Panc1 (cell line): ENCODE results near the gene COL4A1. TPM values are rescaled to one million over a fixed set of nuclear protein-coding genes. Genes with fewer than 3 reads are reported as not detected.

ENCODE experiments used
- ATAC-seq: fragments of 200-7000 bp; cut with Tn5 transposase; 2 replicates; pipeline ENCODE4 v1.9.1; 2020; ENCODE audit warnings: mild to moderate bottlenecking, moderate library complexity
- BruUV-seq: library from RNA; stranded (reverse); fragments of 400-500 nt; replicated peaks from 2 replicates; lab custom pipeline; 2021; lab: Mats Ljungman, UMichigan
- CTCF ChIA-PET: fragments of 300-600 bp; sonication (Branson Sonifier 250); formaldehyde crosslinking; loops from one replicate; lab custom pipeline; 2022; ENCODE audit warnings: antibody characterized with exemption; lab: Charles Lee
- POLR2A ChIA-PET: fragments of 300-600 bp; sonication (Branson Sonifier 250); formaldehyde crosslinking; loops from one replicate; lab custom pipeline; 2022; ENCODE audit warnings: antibody characterized with exemption; lab: Charles Lee
- DNase-seq: peaks from one replicate; pipeline ENCODE4 v3.0.0-alpha.2; 2010; ENCODE audit warnings: low read depth, low spot score
- H3K27ac ChIP-seq: 2 replicates; pipeline ENCODE4 v1.5.1; 2011; ENCODE audit warnings: mild to moderate bottlenecking, low read length, inconsistent platforms
- H3K27me3 ChIP-seq: fragments of 200-500 bp; sonication (Bioruptor generic); 2 replicates; pipeline ENCODE4 v1.6.0; 2014; ENCODE audit warnings: low read length, inconsistent platforms; ENCODE audit not compliant: control insufficient read depth, insufficient read depth
- H3K36me3 ChIP-seq: fragments of 200-500 bp; sonication (Bioruptor generic); 2 replicates; pipeline ENCODE4 v1.5.1; 2014; ENCODE audit warnings: inconsistent platforms, mild to moderate bottlenecking, low read length, moderate library complexity; ENCODE audit not compliant: control insufficient read depth, insufficient read depth
- H3K4me1 ChIP-seq: 2 replicates; pipeline ENCODE4 v1.5.1; 2011; ENCODE audit warnings: inconsistent platforms, mild to moderate bottlenecking, low read length, moderate library complexity; ENCODE audit not compliant: control insufficient read depth, insufficient read depth
- H3K4me3 ChIP-seq, 2 experiments: 2 replicates each; pipeline ENCODE4 v1.5.1; 2011 to 2012; ENCODE audit warnings: low read depth in 2 of 2, low read length in 2 of 2, mild to moderate bottlenecking in 2 of 2, inconsistent platforms in 1 of 2, moderate library complexity in 1 of 2
- H3K9me3 ChIP-seq: fragments of 200-500 bp; sonication (Bioruptor generic); 2 replicates; pipeline ENCODE4 v1.5.1; 2014; ENCODE audit warnings: low read depth, mild to moderate bottlenecking, inconsistent platforms, low read length, moderate library complexity; ENCODE audit not compliant: control insufficient read depth, insufficient read depth
- CTCF ChIP-seq: fragments of 450-650 bp; IDR thresholded peaks from 2 replicates; pipeline ENCODE4 v1.5.1; 2017; ENCODE audit warnings: mild to moderate bottlenecking
- POLR2AphosphoS5 ChIP-seq: IDR thresholded peaks from 2 replicates; pipeline ENCODE4 v1.6.1; 2012; ENCODE audit warnings: mild to moderate bottlenecking, low read depth, low read length, moderate library complexity
- REST ChIP-seq, 2 experiments: IDR thresholded peaks; 2 replicates each; pipeline ENCODE4 v1.6.1; 2011 to 2012; ENCODE audit warnings: low read depth in 2 of 2, control low read depth in 1 of 2, low read length in 1 of 2, mild to moderate bottlenecking in 1 of 2, moderate library complexity in 1 of 2; ENCODE audit not compliant: insufficient read depth in 1 of 2
- SIN3A ChIP-seq: IDR thresholded peaks from 2 replicates; pipeline ENCODE4 v1.6.1; 2012; ENCODE audit warnings: low read depth, mild to moderate bottlenecking, low read length, moderate library complexity, borderline replicate concordance; ENCODE audit not compliant: insufficient read depth
- TCF7L2 ChIP-seq: IDR thresholded peaks from 2 replicates; pipeline ENCODE4 v1.6.1; 2011; ENCODE audit warnings: mild to moderate bottlenecking, low read depth, low read length, inconsistent platforms
- in situ Hi-C: cut with HindIII; loops from 2 replicates; pipeline ENCODE4 v1.10.0; 2016; ENCODE audit warnings: low sequenced_read_pairs, low pct_unique_long_range_greater_than_20kb
- intact Hi-C: fragments of 100-400 bp; cut with micrococcal nuclease; formaldehyde crosslinking; loops from one replicate; pipeline ENCODE4 v1.10.0; 2022; ENCODE audit not compliant: unreplicated experiment
- total RNA-seq: library from RNA; stranded (reverse); gene quantifications from one replicate; pipeline ENCODE4 v1.2.1, GENCODE V29; 2021; ENCODE audit not compliant: unreplicated experiment

The COL4A1 gene
- total RNA-seq, 1 experiment from 2014 or later: 1.1 TPM

GRCh38 chr13:110264685-110265275, 42.2 kb downstream of the COL4A1 start:
- Histone ChIP-seq H3K36me3 (no peaks in the 10 kb centered on the region), H3K27ac (no peak overlapping the region), H3K4me1 (no peaks in the 10 kb centered on the region), H3K9me3 (no peaks in the 10 kb centered on the region), H3K4me3 (no peak overlapping the region), H3K27me3 (no peaks in the 10 kb centered on the region; the same call in 1 of the 2 replicates)
- no peak for DNase-seq
- no peak for TF ChIP-seq TCF7L2
- no peak for TF ChIP-seq POLR2AphosphoS5
- TF ChIP-seq CTCF: no peak
- no peak for TF ChIP-seq REST (IDR thresholded peaks at IDR 0.05; ENCODE audit: insufficient read depth in 1 of 2, low read depth in 2 of 2, low read length in 1 of 2)
- no peak for TF ChIP-seq SIN3A
- ChIA-PET CTCF (no interaction called here), POLR2A (no interaction called here)
- no peak for ATAC-seq
- in situ Hi-C loops: no loop called here
- BruUV-seq: no TSS peak
- intact Hi-C loops: no loop called here

- H3K27me3 ChIP-seq: no peaks in the 10 kb centered on the region; the same call in 1 of the 2 replicates
- TF ChIP-seq TCF7L2 (no peak), SIN3A (no peak), CTCF (no peak), REST (IDR thresholded peaks at IDR 0.05; ENCODE audit: insufficient read depth in 1 of 2, low read depth in 2 of 2, low read length in 1 of 2) (no peak), POLR2AphosphoS5 (no peak)
- H3K4me1 ChIP-seq: no peaks in the 10 kb centered on the region
- POLR2A ChIA-PET: no interaction called here
- intact Hi-C loops: no loop called here
- no peaks in the 10 kb centered on the region for H3K9me3 ChIP-seq
- no peaks in the 10 kb centered on the region for H3K36me3 ChIP-seq
- CTCF ChIA-PET: no interaction called here
- in situ Hi-C loops: no loop called here
- BruUV-seq: no TSS peak
- H3K4me3 ChIP-seq: no peak overlapping the region
- DNase-seq (no peak), ATAC-seq (no peak)
- H3K27ac ChIP-seq: no peak overlapping the region
Measured at GRCh38 chr13:110263888-110264287, 43.1 kb downstream of the COL4A1 start.
